H1 (cell line): ENCODE results near the gene LPCAT3. TPM values are rescaled to one million over a fixed set of nuclear protein-coding genes. Genes with fewer than 3 reads are reported as not detected.

ENCODE experiments used
- CTCF ChIA-PET: fragments of 300-600 bp; sonication (Branson Sonifier 250); formaldehyde crosslinking; loops from one replicate; lab custom pipeline; 2021; ENCODE audit not compliant: partially characterized antibody; lab: Charles Lee
- POLR2A ChIA-PET: fragments of 300-600 bp; sonication (Branson Sonifier 250); formaldehyde crosslinking; loops from one replicate; lab custom pipeline; 2021; ENCODE audit warnings: inconsistent platforms; ENCODE audit not compliant: partially characterized antibody; lab: Charles Lee
- DNase-seq, 2 experiments: peaks; one replicate each; pipeline versions ENCODE4 v3.0.0 to v3.0.0-alpha.2; 2010 to 2022; ENCODE audit warnings: low spot score in 2 of 2, low read depth in 1 of 2, mixed read lengths in 1 of 2
- FAIRE-seq: peaks from 2 replicates; lab custom pipeline; 2011; peaks lifted over from hg19 to GRCh38; lab: Jason Lieb, UNC
- H2AFZ ChIP-seq: 2 replicates; pipeline ENCODE4 v1.8.1; 2012; ENCODE audit warnings: low read length, inconsistent platforms
- H2AK5ac ChIP-seq: 2 replicates; pipeline ENCODE4 v1.6.1; 2013; ENCODE audit warnings: low read depth, low read length
- H2BK120ac ChIP-seq: replicated peaks from 2 replicates; pipeline ENCODE3; 2013; ENCODE audit warnings: low read depth, low read length, inconsistent platforms
- H2BK12ac ChIP-seq: 2 replicates; pipeline ENCODE4 v1.6.1; 2013; ENCODE audit warnings: low read depth, low read length
- H2BK15ac ChIP-seq: 2 replicates; pipeline ENCODE4 v1.6.1; 2013; ENCODE audit warnings: low read length
- H2BK20ac ChIP-seq: 2 replicates; pipeline ENCODE4 v1.6.1; 2013; ENCODE audit warnings: low read length
- H2BK5ac ChIP-seq: 2 replicates; pipeline ENCODE4 v1.6.1; 2013; ENCODE audit warnings: low read depth, low read length
- H3K14ac ChIP-seq: 2 replicates; pipeline ENCODE4 v1.6.1; 2013; ENCODE audit warnings: inconsistent platforms; ENCODE audit not compliant: insufficient read length
- H3K18ac ChIP-seq: 2 replicates; pipeline ENCODE4 v1.6.1; 2013; ENCODE audit warnings: low read length; ENCODE audit errors: extremely low read depth
- H3K23ac ChIP-seq: 2 replicates; pipeline ENCODE4 v1.6.1; 2013; ENCODE audit warnings: inconsistent platforms; ENCODE audit not compliant: insufficient read length
- H3K23me2 ChIP-seq: 2 replicates; pipeline ENCODE4 v1.6.1; 2013; ENCODE audit warnings: low read depth, low read length
- H3K27ac ChIP-seq: 2 replicates; pipeline ENCODE4 v1.6.1; 2011; ENCODE audit warnings: low read depth, low read length, inconsistent platforms
- H3K27me3 ChIP-seq, 4 experiments: replicated peaks in 1 of 4; 1 replicate in 1 of 4; 2 replicates in 3 of 4; pipeline versions ENCODE4 v1.6.1 to v1.8.1; 2011 to 2013; ENCODE audit warnings: low read length in 3 of 4, mild to moderate bottlenecking in 3 of 4, inconsistent platforms in 2 of 4, mixed read lengths in 2 of 4, moderate library complexity in 1 of 4; ENCODE audit not compliant: control insufficient read depth in 3 of 4, insufficient read depth in 3 of 4; ENCODE audit errors: extremely low read depth in 1 of 4
- H3K36me3 ChIP-seq, 4 experiments: 2 replicates each; pipeline versions ENCODE4 v1.6.1 to v1.8.1; 2011 to 2013; ENCODE audit warnings: mild to moderate bottlenecking in 4 of 4, low read length in 3 of 4, moderate library complexity in 2 of 4, control low read depth in 1 of 4, inconsistent platforms in 1 of 4; ENCODE audit not compliant: insufficient read depth in 4 of 4, control insufficient read depth in 2 of 4
- H3K4ac ChIP-seq: replicated peaks from 2 replicates; pipeline ENCODE3; 2013; ENCODE audit warnings: low read length, low read depth, mixed read lengths, inconsistent platforms; ENCODE audit not compliant: insufficient read length
- H3K4me1 ChIP-seq, 4 experiments: replicated peaks in 1 of 4; 1 replicate in 1 of 4; 2 replicates in 3 of 4; pipeline versions ENCODE4 v1.6.1 to v1.8.1; 2011 to 2013; ENCODE audit warnings: low read length in 3 of 4, inconsistent platforms in 2 of 4, mixed read lengths in 1 of 4; ENCODE audit not compliant: insufficient read depth in 4 of 4, control insufficient read depth in 3 of 4
- H3K4me2 ChIP-seq, 2 experiments: 2 replicates each; pipeline versions ENCODE4 v1.6.1 to v1.8.1; 2011 to 2013; ENCODE audit warnings: low read depth in 2 of 2, low read length in 2 of 2, control low read depth in 1 of 2, inconsistent platforms in 1 of 2, mild to moderate bottlenecking in 1 of 2; ENCODE audit not compliant: insufficient read depth in 1 of 2
- H3K4me3 ChIP-seq, 4 experiments: fragments of 200-600, 300-600 bp in 1 of 4; sonication (generic), shearing (Covaris generic), sonication (Bioruptor Twin) in 1 of 4; 2 replicates each; pipeline versions ENCODE4 v1.5.1 to v1.8.1; 2011 to 2016; ENCODE audit warnings: low read length in 4 of 4, low read depth in 3 of 4, control low read depth in 2 of 4, inconsistent platforms in 2 of 4, mild to moderate bottlenecking in 2 of 4, mixed read lengths in 1 of 4, moderate library complexity in 1 of 4; ENCODE audit not compliant: insufficient read depth in 2 of 4; ENCODE audit errors: extremely low read depth in 1 of 4
- H3K56ac ChIP-seq: replicated peaks from 2 replicates; pipeline ENCODE3; 2013; ENCODE audit warnings: low read depth, mild to moderate bottlenecking, mixed read lengths, low read length, inconsistent platforms; ENCODE audit not compliant: insufficient read length
- H3K79me1 ChIP-seq: 2 replicates; pipeline ENCODE4 v1.6.1; 2013; ENCODE audit warnings: low read depth, low read length, control low read depth
- H3K79me2 ChIP-seq, 2 experiments: 2 replicates each; pipeline versions ENCODE4 v1.6.1 to v1.8.1; 2012 to 2013; ENCODE audit warnings: low read length in 2 of 2, mild to moderate bottlenecking in 2 of 2, inconsistent platforms in 1 of 2; ENCODE audit not compliant: insufficient read depth in 2 of 2, control insufficient read depth in 1 of 2
- H3K9ac ChIP-seq, 4 experiments: replicated peaks in 1 of 4; 1 replicate in 1 of 4; 2 replicates in 3 of 4; pipeline versions ENCODE4 v1.6.1 to v1.8.1; 2011 to 2013; ENCODE audit warnings: low read depth in 3 of 4, low read length in 3 of 4, control low read depth in 2 of 4, mild to moderate bottlenecking in 2 of 4, moderate library complexity in 2 of 4, inconsistent platforms in 1 of 4; ENCODE audit errors: extremely low read depth in 1 of 4
- H3K9me3 ChIP-seq, 2 experiments: 2 replicates each; pipeline versions ENCODE4 v1.6.1 to v1.8.1; 2012 to 2013; ENCODE audit warnings: mild to moderate bottlenecking in 2 of 2, moderate library complexity in 2 of 2, control low read depth in 1 of 2, inconsistent platforms in 1 of 2, low read depth in 1 of 2, low read length in 1 of 2, mixed read lengths in 1 of 2; ENCODE audit not compliant: insufficient read depth in 2 of 2
- H4K20me1 ChIP-seq, 2 experiments: replicated peaks in 1 of 2; 2 replicates each; pipeline versions ENCODE3 to v1.8.1; 2011 to 2013; ENCODE audit warnings: inconsistent platforms in 2 of 2, low read length in 2 of 2, mild to moderate bottlenecking in 1 of 2; ENCODE audit not compliant: insufficient read depth in 2 of 2, control insufficient read depth in 1 of 2
- H4K5ac ChIP-seq: 2 replicates; pipeline ENCODE4 v1.6.1; 2013; ENCODE audit warnings: low read length, low read depth, mixed read lengths, inconsistent platforms; ENCODE audit not compliant: insufficient read length
- H4K8ac ChIP-seq: 2 replicates; pipeline ENCODE4 v1.8.0; 2013; ENCODE audit warnings: mild to moderate bottlenecking, moderate library complexity, low read length, inconsistent platforms; ENCODE audit not compliant: insufficient read depth; ENCODE audit errors: extremely low read depth
- H4K91ac ChIP-seq: replicated peaks from 2 replicates; pipeline ENCODE3; 2013; ENCODE audit warnings: low read length, mixed read lengths, inconsistent platforms; ENCODE audit not compliant: insufficient read length
- CHD1 ChIP-seq: IDR thresholded peaks from 2 replicates; pipeline ENCODE4 v1.6.1; 2012; ENCODE audit warnings: low read depth, low read length, improper control_type of control experiment
- CREB1 ChIP-seq: IDR thresholded peaks from 2 replicates; pipeline ENCODE4 v1.6.1; 2012; ENCODE audit warnings: inconsistent platforms
- EZH2 ChIP-seq: fragments of 200-600 bp; sonication (generic); IDR thresholded peaks from 2 replicates; pipeline ENCODE4 v1.7.1; 2012; ENCODE audit warnings: low read depth, mild to moderate bottlenecking, moderate library complexity, low read length, inconsistent platforms; ENCODE audit not compliant: severe bottlenecking
- PHF8 ChIP-seq: fragments of 200-600 bp; sonication (generic); conservative IDR thresholded peaks from 2 replicates; pipeline ENCODE4 v1.7.1; 2012; ENCODE audit warnings: low read depth, mild to moderate bottlenecking, inconsistent platforms, low read length, moderate library complexity
- SP2 ChIP-seq: IDR thresholded peaks from 2 replicates; pipeline ENCODE4 v1.6.1; 2012; ENCODE audit warnings: mild to moderate bottlenecking, low read length, inconsistent platforms
- TCF12 ChIP-seq: IDR thresholded peaks from 2 replicates; pipeline ENCODE4 v1.6.1; 2011; ENCODE audit warnings: low read depth, mild to moderate bottlenecking, low read length
- polyA plus RNA-seq, 7 experiments: library from polyadenylated mRNA; depleted of rRNA in 3 of 7; stranded (reverse) in 5 of 7; unstranded in 2 of 7; fragments of >200 nt in 5 of 7; fragments of 200-250 nt in 2 of 7; gene quantifications; 1 replicate in 5 of 7; 2 replicates in 1 of 7; 4 replicates in 1 of 7; pipeline versions ENCODE4 v1.2.1 to v1.2.3, GENCODE V29; 2011 to 2013; ENCODE audit warnings: missing spikeins in 2 of 7, mixed read lengths in 2 of 7
- total RNA-seq: library from RNA; stranded (reverse); fragmentation: NEBNext Ultra II Directional; extraction: Animal tissue kit (Norgen Biotek cat#: 25700); gene quantifications from 2 replicates; pipeline ENCODE4 v1.2.1, GENCODE V29; 2021

Gene LPCAT3
- total and polyA plus RNA-seq, 2 of the 8 experiments (the other 6 are each of a cell fraction or from before 2014, with no cell fraction given), result 55.8 to 70.4 TPM

GRCh38 chr12:7009512-7009911 lies 8.8 kb downstream of the LPCAT3 start:
- Histone ChIP-seq H3K27ac (no peak overlapping the region), H3K79me1 (no peaks in the 10 kb centered on the region), H2AK5ac (no peak overlapping the region), H3K9ac (no peak overlapping the region), H3K9me3 (no peaks in the 10 kb centered on the region), H4K91ac (no peak overlapping the region), H3K56ac (no peak overlapping the region), H3K27me3 (no peaks in the 10 kb centered on the region), H2BK15ac (no peak overlapping the region), H4K20me1 (peaks cover 0 to 6% of the 10 kb centered on the region in 2 experiments), H2BK12ac (no peak overlapping the region), H3K23ac (no peak overlapping the region), H3K23me2 (no peaks in the 10 kb centered on the region), H4K5ac (no peak overlapping the region)
- DNase-seq, result no peak
- CTCF ChIA-PET, result no interaction called here
- no peak for FAIRE-seq
- no peak for TF ChIP-seq SP2
- no peak for TF ChIP-seq CREB1
- TF ChIP-seq CHD1, result no peak
- TF ChIP-seq TCF12, result no peak
- TF ChIP-seq EZH2, result no peak
- TF ChIP-seq PHF8, result no peak
- TF ChIP-seq, all 59 proteins: peak for 0
- Histone ChIP-seq H3K79me2 (no peaks in the 10 kb centered on the region; a peak in 1 of 4 replicates), H3K18ac (no peak overlapping the region), H3K4me1 (no peaks in the 10 kb centered on the region), H3K4ac (no peak overlapping the region), H2BK20ac (no peak overlapping the region), H3K36me3 (peaks cover 0 to 8% (median 0%) of the 10 kb centered on the region in 4 experiments; a peak in 4 of 8 replicates), H4K8ac (no peak overlapping the region), H3K4me2 (no peak overlapping the region), H2BK5ac (no peak overlapping the region), H3K14ac (no peak overlapping the region), H3K4me3 (no peak overlapping the region), H2BK120ac (no peak overlapping the region), H2AFZ (no peak overlapping the region)
- POLR2A ChIA-PET, result interaction anchor here (0.9 to 1.4 kb wide), 3 partner anchors 13 to 87 kb away, joined by 3 read pairs; no protein-coding TSS in a partner anchor
